ENCODE measurements around the gene APOA5. TPM values are rescaled to one million over a fixed set of nuclear protein-coding genes. Genes with fewer than 3 reads are reported as not detected.

The APOA5 gene
- total RNA-seq, 4 donors from 2014 or later, result not detected

- H3K36me3 ChIP-seq, result peaks cover 4 to 77% of the 10 kb centered on the region in 2 donors
- H3K4me3 ChIP-seq, result no peak overlapping the region
- peaks cover 0 to 4% (median 0%) of the 10 kb centered on the region in 3 donors for H3K4me1 ChIP-seq
- H3K9me3 ChIP-seq, result no peaks in the 10 kb centered on the region
- 100% methylated on average over 2 of the region's 4 CpGs; no CpG with 5 or more reads in 1 of the 2 donors for WGBS, 2 donors (ENCODE audit: low coverage in 1 of 2)
- ATAC-seq, result no peak
- H3K27me3 ChIP-seq, result no peaks in the 10 kb centered on the region
- no peak overlapping the region for H3K27ac ChIP-seq
- TF ChIP-seq CTCF (IDR thresholded peaks at IDR 0.05) (no peak), POLR2AphosphoS5 (IDR thresholded peaks at IDR 0.05) (no peak), EP300 (IDR thresholded peaks at IDR 0.05) (no peak), POLR2A (IDR thresholded peaks at IDR 0.05) (no peak)
These were observed 13.1 kb downstream of the APOA5 start for GRCh38 chr11:116778556-116778955.

GRCh38 chr11:116777056-116777455 is 14.6 kb downstream of the APOA5 start:
- Histone ChIP-seq H3K9me3 (no peaks in the 10 kb centered on the region), H3K27me3 (no peaks in the 10 kb centered on the region), H3K4me3 (no peak overlapping the region), H3K36me3 (peaks cover 0 to 62% of the 10 kb centered on the region in 2 donors), H3K4me1 (peaks cover 0 to 9% (median under 1%) of the 10 kb centered on the region in 3 donors), H3K27ac (no peak overlapping the region)
- WGBS, 2 donors (ENCODE audit: low coverage in 1 of 2), result 62 to 71% methylated on average over 2 to 4 of the region's 7 CpGs
- no peak for TF ChIP-seq POLR2A (IDR thresholded peaks at IDR 0.05)
- TF ChIP-seq EP300 (IDR thresholded peaks at IDR 0.05), result no peak
- no peak for TF ChIP-seq CTCF (IDR thresholded peaks at IDR 0.05)
- no peak for TF ChIP-seq POLR2AphosphoS5 (IDR thresholded peaks at IDR 0.05)
- ATAC-seq, result no peak

GRCh38 chr11:116776522-116776984 is 15.1 kb downstream of the APOA5 start:
- Histone ChIP-seq H3K4me1 (peaks cover 0 to 14% (median 5%) of the 10 kb centered on the region in 3 donors), H3K36me3 (peaks cover 0 to 57% of the 10 kb centered on the region in 2 donors), H3K27me3 (no peaks in the 10 kb centered on the region), H3K9me3 (no peaks in the 10 kb centered on the region), H3K27ac (no peak overlapping the region), H3K4me3 (no peak overlapping the region)
- no peak for ATAC-seq
- TF ChIP-seq POLR2AphosphoS5 (IDR thresholded peaks at IDR 0.05) (no peak), POLR2A (IDR thresholded peaks at IDR 0.05) (no peak), EP300 (IDR thresholded peaks at IDR 0.05) (no peak)

- H3K27ac ChIP-seq, result no peak overlapping the region
- peaks cover 0 to 51% of the 10 kb centered on the region in 2 donors for H3K36me3 ChIP-seq
These were observed 15.7 kb downstream of the APOA5 start for GRCh38 chr11:116775975-116776374.

GRCh38 chr11:116774661-116775060 is 17.0 kb downstream of the APOA5 start:
- peaks cover 0 to 31% (median 13%) of the 10 kb centered on the region in 3 donors for H3K4me1 ChIP-seq
- WGBS, 2 donors (ENCODE audit: low coverage in 1 of 2), result 74 to 100% methylated on average over 1 to 5 of the region's 5 CpGs
- no peaks in the 10 kb centered on the region for H3K27me3 ChIP-seq
- no peak for ATAC-seq
- H3K36me3 ChIP-seq, result peaks cover 0 to 42% of the 10 kb centered on the region in 2 donors
- no peaks in the 10 kb centered on the region for H3K9me3 ChIP-seq
- no peak overlapping the region for H3K27ac ChIP-seq
- TF ChIP-seq POLR2AphosphoS5 (IDR thresholded peaks at IDR 0.05) (no peak), CTCF (IDR thresholded peaks at IDR 0.05) (no peak), POLR2A (IDR thresholded peaks at IDR 0.05) (no peak), EP300 (IDR thresholded peaks at IDR 0.05) (no peak)
- H3K4me3 ChIP-seq, result no peak overlapping the region

More at GRCh38 chr11:116775975-116776374, 15.7 kb downstream of the APOA5 start:
- Histone ChIP-seq H3K27me3 (no peaks in the 10 kb centered on the region), H3K4me1 (peaks cover 0 to 20% (median 9%) of the 10 kb centered on the region in 3 donors), H3K4me3 (no peak overlapping the region), H3K9me3 (no peaks in the 10 kb centered on the region)
- ATAC-seq, result no peak
- WGBS, 2 donors (ENCODE audit: low coverage in 1 of 2), result 17 to 97% methylated on average over 1 to 5 of the region's 5 CpGs
- TF ChIP-seq EP300 (IDR thresholded peaks at IDR 0.05) (no peak), POLR2A (IDR thresholded peaks at IDR 0.05) (no peak), CTCF (IDR thresholded peaks at IDR 0.05) (no peak), POLR2AphosphoS5 (IDR thresholded peaks at IDR 0.05) (no peak)
